GM19193 (cell line): ENCODE data around the gene GLP2R.

Experiments used
- POLR2A ChIP-seq: IDR thresholded peaks from 4 replicates; pipeline ENCODE4 v1.6.1; 2011; ENCODE audit not compliant: insufficient read depth, insufficient read length; ENCODE audit errors: extremely low read depth

Gene GLP2R

GRCh38 chr17:9810100-9810949 is 15.4 kb upstream of the GLP2R start:
- TF ChIP-seq POLR2A = no peak

- TF ChIP-seq POLR2A = no peak
Measured at GRCh38 chr17:9811086-9811485, 14.6 kb upstream of the GLP2R start.

DNA sequence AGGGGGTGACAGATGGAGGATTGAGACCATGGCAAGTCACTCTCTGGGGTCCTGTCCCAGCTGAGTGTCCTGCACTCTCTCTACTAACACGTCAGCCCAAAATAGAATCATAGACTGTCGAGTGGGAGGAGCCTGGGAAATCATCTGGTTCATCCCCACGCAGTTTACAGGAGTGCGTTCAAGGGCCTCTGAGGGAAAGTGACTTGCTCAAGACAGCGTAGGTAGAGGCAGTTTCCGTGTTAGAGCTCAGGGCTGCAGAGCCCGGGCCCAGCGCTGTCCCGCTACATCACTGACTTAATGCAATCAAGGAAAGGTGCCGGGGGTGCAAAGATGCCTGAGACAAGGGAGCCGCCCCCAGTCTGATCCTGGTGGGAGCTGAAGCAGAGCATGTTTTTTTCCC is 14.2 kb upstream of the GLP2R start:
- TF ChIP-seq POLR2A = no peak

GRCh38 chr17:9813166-9813565 is 12.6 kb upstream of the GLP2R start:
- no peak for TF ChIP-seq POLR2A

DNA sequence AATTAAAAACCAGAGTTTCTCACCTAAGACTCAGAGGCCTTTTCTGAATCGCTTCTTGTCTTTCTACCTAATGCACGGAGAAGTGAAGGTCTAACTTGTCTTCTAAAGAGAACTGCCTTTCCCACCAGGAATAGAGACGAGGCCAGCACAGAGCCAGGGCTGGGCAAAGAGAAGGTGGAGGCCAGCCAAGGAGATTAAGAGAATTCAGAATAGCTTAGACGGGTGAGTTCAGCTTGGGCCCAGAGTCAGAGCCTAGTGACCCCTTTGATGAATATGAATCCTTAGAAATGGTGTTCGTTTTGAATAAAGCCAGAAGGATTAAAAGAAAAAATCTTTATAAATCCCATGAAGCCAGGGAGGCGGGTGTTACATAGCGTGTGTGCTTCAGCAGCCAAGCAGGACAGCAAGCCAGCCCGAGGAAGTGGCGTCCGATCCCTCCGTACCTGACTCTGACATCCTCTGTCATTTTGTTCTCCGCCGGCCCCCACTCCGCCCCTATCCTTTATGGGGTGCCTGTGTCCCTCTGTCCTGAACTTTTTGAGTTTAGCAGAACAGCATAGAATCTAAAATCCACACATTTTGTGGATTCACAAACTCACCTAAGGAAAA is 11.3 kb upstream of the GLP2R start:
- TF ChIP-seq POLR2A = no peak

- no peak for TF ChIP-seq POLR2A
Measured at GRCh38 chr17:9816472-9816871, 9.3 kb upstream of the GLP2R start.

GRCh38 chr17:9817086-9817485 is 8.6 kb upstream of the GLP2R start:
- TF ChIP-seq POLR2A = no peak

DNA sequence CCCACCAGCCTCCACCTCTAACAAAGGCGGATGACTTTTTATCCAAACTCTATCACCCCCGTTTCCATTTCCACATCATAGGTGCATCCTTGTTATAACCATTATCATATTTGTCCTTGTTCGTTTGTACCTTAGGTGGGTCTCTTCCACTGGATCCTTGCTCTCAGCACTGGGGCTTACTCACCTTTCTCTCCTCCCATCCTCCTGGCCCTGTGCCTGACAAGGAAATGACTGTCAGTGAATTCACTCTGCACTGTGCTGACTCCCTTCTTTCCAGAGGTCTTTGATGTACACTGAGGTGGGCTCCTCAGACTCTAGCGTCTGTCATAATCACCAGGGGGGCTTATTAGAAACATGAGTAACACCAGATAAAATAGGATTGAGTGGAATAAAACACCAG is 7.0 kb upstream of the GLP2R start:
- no peak for TF ChIP-seq POLR2A

- TF ChIP-seq POLR2A = no peak
Measured at GRCh38 chr17:9820448-9820847, 5.3 kb upstream of the GLP2R start.

- TF ChIP-seq POLR2A = no peak
Measured at GRCh38 chr17:9821921-9822320, 3.8 kb upstream of the GLP2R start, which contains the start of gene GSG1L2. TSS of gene GSG1L2 (minus strand) at chr17:9822079. CDS start at chr17:9822071, 8 bp downstream.

- no peak for TF ChIP-seq POLR2A
Measured at GRCh38 chr17:9824094-9824493, 1.6 kb upstream of the GLP2R start.

DNA sequence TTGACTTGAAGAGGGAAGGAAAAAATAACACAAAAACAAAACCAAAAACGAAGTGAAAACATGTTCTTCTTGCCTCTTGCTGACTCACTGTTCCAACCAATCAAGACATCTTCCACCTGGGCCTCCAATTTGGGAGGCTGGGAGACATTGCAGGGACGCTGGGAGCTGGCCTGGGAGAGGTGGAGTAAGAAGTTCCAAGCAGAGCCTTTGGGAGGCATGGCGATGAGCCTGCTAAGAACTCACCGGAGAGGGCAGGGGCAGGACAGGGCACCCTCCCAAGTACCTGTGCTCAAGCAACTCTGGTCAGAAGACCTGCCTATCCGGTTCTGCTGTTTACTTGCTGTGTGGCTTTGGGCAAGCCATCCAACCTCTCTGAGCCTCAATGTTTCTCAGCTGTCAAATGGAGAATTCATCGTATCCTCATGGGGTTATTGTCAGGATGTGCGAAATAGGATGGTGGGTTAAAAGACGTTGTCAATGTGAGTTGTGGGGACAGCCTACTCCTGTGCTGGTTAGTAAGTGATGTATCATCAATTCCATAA is 856 bp upstream of the GLP2R start:
- no peak for TF ChIP-seq POLR2A

GRCh38 chr17:9828296-9829295 is 2.9 kb downstream of the GLP2R start:
- TF ChIP-seq POLR2A = no peak

GRCh38 chr17:9829343-9829742 is 3.6 kb downstream of the GLP2R start:
- no peak for TF ChIP-seq POLR2A

- no peak for TF ChIP-seq POLR2A
Measured at GRCh38 chr17:9830711-9831110, 5.0 kb downstream of the GLP2R start.
